ENCODE measurements around the gene B4GAT1.
"Not testable (repeated sequence)": the region's sequence is repeated elsewhere in the genome, so short reads cannot be mapped to it uniquely, and the experiment has no call there.

Gene B4GAT1

DNA sequence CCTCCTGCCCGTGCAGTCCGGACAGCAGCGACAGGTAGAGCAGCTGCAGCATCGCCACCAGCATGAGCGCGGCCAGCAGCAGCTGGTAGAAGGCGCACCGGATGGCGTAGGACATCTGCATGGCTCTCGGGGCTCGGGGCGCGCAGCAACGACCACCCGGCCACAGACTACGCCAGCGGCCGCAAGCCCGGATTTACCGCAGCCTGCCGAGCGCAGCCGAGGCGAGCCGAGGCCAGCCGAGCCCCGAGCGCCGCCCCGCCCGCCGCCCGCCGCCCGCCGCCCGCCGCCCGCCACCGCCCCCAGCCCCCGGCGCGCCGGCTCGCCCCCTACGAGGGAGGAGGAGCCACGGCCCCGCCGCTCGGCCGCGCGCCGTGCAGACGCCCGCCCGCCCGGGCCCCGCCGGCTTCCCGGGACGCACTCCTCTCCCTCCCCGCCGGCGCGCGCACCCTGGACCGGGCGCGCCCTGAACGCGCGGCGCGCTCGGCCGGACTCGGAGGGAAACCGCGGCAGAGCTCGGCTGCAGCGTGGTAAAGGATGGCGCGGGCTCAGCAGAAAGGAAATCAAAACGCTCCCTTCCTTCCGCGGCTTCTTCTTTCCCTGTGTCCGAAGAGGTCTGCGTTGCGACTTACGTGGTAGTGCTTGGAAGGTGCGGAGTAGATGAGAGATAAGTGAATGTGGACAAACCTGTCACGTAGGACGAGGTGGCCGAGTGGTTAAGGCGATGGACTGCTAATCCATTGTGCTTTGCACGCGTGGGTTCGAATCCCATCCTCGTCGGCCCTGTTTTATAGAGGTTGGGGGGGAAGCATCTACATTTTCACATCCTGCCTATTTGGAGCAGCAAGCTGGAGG lies at the start of gene B4GAT1:
TSS of gene B4GAT1 (minus strand) at position 205 of the 852 bp plus-strand sequence. CDS start at position 121, 84 bp downstream.
- peak; percentile 70 for DNase-seq (ENCODE audit: low spot score)

DNA sequence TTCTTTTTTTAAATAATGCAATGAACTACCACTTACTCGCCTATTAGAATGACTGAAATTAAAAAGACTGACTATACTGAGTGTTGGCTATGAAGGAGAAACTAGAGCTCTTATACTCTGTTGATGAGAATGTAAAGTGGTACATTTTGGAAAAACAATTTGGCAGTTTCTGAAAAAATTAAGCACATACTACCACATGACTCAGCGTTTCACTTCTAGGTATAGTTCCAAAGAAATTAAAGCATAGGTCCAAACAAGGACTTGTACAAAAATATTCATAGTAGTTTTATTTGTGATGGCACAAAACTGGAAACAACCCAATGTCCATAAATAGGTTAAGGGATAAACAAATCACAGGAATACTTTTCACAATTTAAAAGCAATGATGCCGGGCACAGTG lies 46.5 kb upstream of the B4GAT1 start:
- DNase-seq (ENCODE audit: low spot score) = no peak

DNA sequence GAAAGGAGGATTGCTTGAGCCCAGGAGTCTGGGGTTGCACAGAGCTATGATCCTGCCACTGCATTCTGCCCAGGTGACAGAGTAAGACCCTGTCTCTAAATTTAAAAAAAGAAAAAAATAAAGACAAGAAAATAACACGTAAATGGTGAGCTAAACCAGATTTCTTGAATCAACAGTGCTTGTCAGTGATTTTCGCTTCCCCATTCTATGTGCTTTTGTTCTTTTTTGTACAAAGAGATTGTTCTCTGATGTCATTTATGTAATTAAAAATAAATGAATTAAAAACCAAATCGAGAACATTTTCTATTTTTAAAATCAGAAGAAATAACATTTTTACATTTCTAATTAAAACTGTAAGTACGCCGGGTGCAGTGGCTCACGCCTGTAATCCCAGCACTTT lies 43.9 kb upstream of the B4GAT1 start:
- DNase-seq (ENCODE audit: low spot score) = no peak

DNA sequence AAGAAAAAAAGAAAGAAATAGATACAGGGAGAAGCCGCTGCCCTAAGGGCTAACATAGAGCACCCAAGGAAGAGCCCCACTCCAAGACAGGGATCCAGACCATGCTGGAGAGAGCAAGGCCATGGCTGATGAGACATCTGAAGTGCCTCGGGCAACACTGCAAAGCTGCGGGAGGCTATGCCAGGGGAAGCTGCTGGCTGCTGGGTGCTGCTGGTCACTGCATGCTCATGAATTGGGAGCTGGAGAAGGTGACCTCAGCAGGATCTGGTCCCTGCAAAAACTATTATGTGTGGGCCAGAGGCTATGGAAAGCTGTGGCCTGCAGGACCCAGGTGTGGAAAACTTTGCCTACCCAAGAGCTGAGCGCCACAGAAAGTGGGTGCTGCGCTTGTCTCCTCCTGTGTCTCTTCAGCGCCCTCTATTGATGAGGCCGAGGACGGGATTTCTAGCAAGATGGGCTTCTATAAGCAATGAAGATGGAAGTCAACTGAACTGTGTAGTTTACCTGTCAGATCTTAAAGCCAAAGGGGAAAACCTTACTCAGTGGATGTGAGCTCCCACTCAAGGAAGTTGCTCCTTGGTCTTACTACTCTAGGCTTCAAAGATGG lies 41.5 kb upstream of the B4GAT1 start:
- peak; percentile 64 for DNase-seq (ENCODE audit: low spot score)

DNA sequence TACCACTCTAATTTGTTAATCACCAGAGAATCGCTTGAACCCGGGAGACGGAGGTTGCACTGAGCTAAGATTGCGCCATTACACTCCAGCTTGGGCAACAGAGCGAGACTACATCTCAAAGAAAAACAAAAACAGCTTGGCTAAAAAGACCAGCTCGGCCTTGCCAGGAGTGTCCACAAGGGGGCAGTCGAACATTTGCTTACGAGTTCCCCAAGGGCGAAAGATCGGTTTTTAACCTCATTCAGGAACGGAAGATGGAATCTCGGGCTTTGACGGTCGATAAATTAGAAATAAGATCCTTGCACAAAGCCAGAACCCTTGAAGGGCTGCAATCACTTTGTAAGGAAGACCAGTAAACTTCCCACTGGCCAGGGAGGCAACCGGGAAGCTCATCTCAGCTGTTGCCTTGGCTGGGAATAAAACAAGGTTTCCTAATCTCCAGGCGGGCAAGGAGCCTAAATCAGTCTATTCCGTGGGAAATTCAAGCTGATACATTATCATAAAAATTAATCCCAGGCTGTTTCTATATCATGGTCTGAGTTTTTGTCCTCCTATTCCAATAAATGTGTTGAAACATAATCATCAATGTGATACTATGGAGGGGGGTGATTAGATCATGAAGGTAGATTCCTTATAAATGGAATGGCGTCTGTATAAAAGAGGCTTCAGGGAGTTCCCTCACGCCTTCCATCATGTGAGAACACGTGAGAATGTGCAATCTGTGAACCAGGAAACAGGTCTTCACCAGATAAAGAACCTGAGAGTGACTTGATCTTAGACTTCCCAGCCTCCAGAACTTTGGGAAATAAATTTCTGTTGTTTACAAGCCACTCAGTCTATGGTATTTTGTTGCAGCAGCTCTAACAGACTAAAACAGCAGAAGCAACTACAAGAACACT lies 39.0 kb upstream of the B4GAT1 start:
- peak; percentile 59 for DNase-seq (ENCODE audit: low spot score)

DNA sequence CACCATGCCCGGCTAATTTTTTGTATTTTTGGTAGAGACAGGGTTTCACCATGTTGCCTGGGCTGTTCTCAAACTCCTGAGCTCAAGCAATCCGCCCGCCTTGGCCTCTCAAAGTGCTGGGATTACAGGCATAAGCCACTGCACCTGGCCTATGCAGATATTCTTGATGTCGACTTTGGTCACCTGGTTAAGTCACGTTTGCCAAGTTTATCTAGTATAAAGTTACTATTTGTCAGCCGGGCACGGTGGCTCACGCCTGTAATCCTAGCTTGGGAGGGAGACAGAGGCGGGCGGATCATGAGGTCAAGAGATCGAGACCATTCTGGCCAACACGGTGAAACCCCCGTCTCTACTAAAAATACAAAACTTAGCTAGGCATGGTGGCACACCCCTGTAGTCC lies 36.9 kb upstream of the B4GAT1 start:
- DNase-seq (ENCODE audit: low spot score) = not testable (repeated sequence)

DNA sequence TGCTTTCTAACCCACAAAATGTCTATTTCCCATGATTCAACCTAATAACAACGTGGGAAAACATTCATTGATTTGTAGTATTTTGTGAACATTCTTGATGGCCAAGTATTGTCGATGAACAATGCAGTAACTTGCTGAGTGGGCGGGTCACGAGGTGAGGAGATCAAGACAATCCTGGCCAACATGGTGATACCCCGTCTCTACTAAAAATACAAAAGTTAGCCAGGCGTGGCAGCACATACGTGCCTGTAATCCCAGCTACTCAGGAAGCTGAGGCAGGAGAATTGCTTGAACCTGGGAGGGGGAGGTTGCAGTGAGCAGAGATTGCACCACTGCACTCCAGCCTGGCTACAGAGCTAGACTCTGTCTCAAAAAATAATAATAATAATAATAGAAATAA lies 32.8 kb upstream of the B4GAT1 start:
- not testable (repeated sequence) for DNase-seq (ENCODE audit: low spot score)

DNA sequence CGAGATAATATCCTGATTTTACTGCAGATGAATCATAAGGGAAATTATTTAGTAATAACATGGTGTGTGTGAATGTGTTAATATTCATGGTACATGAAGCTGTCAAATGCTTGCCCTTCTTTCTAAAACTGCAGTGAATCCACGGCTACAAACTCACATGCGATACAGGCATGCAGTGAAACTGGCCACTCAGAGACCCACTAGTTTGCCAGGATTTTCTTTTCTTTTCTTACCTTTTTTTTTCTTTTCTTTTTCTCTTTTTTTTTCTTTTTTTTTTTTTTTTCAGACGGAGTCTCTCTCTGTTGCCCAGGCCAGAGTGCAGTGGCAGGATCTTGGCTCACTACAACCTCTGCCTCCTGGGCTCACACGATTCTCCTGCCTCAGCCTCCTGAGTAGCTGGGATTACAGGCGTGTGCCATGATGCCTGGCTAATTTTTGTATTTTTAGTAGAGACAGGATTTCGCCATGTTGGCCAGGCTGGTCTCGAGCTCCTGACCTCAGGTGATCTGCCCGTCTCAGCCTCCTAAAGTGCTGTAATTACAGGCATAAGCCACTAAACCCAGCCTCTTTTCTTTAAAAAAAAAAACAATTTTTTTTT lies 26.4 kb upstream of the B4GAT1 start:
- not testable (repeated sequence) for DNase-seq (ENCODE audit: low spot score)

DNA sequence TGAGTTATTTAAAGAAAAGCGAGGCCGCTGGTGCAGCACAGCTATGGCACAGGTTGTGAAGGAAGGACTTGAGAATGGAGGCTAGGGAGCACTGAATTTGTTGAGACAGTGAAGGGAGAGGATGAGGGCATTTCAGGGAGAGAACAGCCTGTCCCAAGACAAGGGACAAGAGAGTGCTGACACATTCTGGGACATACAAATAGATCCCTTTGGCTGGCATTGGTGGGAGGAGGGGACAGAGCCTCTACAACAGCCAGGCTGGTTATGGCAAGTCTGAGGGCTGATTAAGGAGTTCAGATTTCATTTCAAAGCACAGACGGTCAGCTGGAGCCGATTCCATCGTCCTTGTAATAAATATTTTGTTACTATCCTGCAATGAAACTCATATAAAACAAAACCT lies 25.8 kb upstream of the B4GAT1 start:
- no peak for DNase-seq (ENCODE audit: low spot score)

DNA sequence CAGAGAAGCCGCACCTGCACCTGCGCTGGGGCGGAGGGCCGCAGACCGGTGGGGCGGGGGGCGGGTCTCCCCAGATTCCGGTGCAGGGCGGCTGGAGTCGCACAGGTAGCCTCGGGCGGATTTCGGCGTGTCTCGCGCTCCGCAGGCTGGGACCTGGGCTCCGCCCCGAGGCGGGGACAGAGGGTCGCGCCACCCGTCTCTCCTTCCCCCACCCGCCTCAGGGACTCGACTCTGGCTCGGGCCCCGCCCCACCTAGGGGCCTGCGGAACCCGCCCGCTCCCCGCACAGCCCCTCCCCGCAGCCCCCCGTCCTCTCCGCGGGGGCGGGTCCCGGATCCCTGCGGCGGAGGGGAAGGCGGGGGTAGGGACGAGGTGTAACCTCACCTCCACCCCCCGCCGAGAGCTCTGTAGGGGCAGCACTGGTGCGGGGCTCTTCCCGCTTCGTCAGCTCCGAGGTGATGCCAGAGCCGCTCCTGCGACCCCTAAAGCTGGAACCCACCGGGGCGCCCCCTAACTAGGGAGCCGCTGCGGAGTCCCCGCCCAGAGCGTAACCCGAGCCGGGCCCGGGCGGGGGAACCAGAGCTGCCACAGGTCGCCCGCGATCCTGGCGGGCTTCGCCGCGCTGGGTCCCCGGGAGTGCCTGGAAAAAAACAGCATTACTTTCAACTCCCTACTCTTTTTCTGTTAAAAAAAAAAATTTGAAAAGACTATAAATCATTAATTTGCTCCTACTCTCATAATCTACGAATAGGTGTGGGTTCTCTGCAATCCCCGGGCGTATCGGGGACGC lies 24.4 kb upstream of the B4GAT1 start, which contains the start of gene SLC29A2:
TSS of gene SLC29A2 (minus strand) at position 134 of the 789 bp plus-strand sequence. CDS start 169 bp downstream, outside the sequence.
- DNase-seq (ENCODE audit: low spot score) = peak; percentile 41

DNA sequence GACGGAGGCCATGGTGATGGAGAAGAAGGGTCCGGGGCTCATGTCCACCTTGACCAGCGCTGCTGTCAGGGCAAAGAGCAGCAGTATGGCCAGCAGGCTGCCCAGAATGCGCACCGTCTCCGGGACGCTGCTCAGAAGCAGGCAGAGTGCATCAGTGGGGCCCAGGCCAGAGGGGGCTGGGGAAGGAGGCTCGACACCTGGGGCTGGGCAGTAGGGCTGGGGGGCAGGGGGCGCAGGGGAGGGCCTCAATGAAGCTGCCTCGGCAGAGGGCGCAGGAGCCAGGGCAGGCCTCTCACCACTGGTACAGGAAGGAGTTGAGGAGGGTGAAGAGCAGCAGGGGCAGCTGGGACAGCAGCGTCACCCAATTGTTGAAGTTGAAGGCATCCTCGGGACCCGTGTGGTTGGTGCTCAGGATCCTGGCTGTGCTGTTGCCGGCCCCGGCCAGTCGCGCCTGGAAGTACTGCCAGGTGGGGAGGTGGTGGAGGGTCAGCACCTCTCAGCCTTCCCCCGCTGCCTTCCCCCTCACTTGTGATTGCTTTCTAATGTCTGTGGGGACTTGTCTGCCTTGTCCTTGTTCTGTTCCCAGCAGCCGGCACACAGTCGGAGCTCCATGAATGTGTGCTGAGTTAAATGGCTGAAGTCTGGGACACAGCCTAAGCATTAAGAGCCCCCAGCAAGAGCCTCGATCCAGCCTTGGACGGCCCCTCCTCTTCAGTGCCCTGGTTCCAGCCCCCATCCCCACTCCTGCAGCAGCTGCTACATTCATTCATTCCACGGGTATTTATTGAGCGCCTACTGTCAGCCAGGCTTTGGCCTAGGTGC lies 21.9 kb upstream of the B4GAT1 start:
- no peak for DNase-seq (ENCODE audit: low spot score)

DNA sequence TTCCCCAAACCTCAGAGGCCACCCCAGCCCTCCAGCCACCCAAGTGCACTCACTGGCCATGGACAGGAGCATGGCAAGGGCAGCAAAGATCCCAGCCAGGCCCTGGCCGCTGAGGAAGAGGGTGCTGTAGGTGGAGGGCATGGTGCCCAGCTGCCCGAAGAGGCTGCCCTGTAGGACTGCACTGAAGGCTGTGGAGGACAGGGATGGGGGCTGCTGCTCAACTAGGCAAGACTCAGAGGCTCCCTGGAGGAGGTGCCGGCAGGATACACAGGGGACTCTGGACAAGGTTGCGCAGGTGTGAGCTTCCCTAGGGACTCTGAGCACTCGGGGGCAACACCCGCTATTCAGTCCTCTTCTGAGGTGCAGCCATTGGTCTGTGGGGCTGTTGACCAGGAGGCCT lies 21.1 kb upstream of the B4GAT1 start:
- DNase-seq (ENCODE audit: low spot score) = no peak

DNA sequence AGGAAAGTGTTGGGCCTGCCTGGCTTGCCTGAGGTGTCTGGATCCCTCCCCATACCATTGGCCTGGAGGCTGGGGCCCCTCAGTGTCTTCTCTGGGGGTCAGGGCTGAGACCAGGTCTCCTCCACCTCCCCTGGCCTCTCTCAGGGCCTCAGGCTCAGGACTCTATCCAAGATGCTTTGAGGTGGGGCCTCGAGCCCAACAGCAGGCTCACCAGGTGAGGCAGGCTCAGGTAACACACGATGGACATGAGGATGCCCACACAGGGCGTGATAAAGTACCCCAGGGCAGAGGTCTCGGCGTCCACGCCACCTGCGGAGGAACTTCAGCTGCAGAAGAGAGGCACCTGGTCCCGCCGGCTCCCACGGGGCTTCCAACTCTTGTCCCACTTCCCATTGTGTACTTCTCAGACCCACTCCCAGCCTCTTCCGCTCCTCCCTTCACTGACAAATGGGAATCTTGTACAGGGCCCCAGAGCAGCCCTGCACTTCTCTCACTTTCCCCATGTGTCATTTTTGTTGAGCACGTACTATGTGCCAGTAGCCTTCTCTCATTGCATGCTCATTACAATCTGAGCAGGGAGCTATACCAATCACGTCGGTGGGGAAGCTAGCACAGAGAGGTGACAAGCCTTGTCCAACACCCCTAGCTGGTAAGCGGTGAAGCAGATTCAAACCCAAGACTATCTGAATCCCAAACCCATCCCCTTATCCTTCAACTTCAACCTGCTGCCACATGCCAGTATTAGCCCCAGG lies 20.3 kb upstream of the B4GAT1 start:
- DNase-seq (ENCODE audit: low spot score) = no peak

DNA sequence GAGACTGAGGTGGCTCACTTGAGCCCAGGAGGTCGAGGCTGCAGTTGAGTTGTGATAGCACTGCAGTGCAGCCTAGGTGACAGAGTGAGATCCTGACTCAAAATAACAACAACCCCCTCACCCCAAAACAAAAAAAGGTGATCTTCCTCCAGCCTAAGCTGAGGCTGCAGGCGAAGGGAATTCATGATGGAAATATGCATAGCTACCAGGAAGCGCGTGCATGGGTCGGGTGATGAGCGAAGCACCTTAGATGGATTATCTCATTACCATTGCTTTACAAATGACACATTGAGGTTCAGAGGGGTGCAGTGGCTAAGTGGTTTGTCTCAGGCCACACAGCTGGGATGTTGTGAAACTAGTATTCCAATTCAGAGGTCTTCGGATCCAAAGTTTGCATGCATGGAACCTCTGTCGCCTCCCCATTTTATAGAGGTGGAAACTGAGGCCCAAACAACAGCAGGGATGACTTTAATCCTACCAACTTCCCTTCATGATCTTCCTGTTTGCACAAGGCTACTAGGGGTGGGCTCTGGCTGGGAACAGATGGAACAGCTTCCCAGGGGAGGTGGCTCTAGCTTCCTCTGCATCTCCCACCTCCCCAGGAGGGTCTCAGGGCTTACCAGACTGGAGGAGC lies 19.5 kb upstream of the B4GAT1 start:
- DNase-seq (ENCODE audit: low spot score) = no peak

DNA sequence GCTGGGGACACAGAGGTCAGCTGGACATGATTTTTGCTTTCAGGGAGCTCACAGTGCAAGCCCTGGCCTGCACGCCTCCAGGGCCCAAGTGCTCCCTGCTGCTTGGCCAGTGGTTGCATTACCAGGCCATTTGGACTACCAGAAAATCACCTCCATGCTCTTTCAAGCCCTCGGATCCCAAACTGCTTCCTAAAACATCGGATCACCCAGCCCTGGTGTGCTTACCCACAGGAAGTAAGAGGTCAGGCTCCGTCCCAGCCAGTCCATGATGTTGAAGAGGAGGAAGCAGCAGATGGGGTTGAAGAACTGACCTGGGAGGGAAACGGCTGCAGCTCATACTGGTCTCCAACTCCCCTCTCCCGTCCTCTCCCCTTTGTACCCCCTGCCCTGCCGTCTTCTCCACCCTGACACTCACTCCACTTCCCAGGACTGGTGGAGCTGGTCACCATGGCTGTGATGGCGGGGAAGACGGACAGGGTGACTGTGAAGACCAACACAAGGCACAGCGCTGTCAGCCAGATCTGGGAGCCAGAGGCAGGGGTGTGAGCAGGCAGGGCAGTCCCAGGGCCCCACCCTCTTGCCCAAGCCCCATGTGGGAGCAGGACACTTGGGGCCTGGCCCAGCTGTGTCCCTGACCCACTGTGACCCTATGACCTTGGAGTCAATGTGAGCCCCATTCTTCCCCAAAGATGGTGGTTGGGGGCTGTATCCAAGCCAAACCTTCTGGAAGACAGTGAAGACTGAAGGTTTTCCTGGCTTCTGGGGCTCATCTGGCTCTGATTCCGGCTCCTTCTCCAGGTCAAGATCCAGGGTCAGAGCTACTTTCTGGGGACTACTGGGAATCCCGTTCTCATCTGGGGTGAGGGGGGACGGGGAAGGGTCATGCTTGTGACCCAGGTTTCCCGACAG lies 18.5 kb upstream of the B4GAT1 start:
- DNase-seq (ENCODE audit: low spot score) = no peak

DNA sequence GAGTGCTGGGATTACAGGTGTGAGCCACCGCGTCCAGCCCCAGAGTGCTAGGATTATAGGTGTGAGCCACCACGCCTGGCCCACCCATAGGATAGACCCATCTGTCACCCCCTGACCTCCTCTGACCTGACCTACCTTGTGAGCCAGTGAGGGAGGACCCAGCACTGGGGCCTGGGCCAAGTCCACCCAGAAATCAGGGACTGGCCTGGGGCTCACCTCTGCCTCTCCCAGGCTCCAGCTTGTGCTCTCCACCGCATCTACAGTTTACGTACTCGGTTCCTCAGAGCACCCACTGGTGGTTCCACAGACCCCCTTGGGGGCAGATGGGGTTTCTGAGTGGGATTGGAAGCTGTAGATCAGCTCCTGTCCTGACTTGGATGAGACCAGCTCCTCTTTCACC lies 17.7 kb upstream of the B4GAT1 start:
- DNase-seq (ENCODE audit: low spot score) = no peak

DNA sequence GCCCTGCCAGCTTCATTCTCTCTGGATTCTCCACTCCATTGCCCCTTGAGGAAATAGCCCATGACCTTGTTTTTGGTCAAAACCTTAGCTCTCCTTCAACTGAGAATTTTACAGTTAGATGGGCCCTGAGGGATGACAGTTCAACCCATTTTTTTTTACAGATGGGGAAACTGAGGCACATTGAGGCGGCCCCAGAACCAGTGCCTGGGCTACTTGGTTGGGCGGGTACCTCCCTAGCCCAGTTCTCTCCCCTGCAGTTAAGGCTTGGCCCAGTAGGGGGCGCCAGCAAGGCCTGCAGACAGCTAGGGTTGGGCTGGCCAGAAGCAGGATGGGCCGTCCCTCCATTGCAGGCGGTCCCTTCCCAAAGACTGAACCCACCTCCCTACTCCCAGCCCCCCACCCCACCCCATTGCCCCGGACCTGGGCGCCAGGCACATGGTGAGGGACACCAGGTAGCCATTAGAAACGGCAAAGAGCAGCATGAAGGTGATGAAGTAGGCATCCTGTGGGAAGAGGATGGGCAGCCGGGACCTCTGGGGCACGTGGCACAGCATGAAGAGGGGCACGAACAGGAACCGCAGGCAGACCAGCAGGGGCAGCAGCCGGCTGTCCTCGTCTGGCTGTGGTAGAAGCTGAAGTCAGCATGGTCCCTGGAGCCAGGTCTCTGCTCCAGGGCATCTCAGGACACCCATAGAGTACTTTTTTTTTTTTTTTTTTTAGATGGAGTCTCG lies 16.5 kb upstream of the B4GAT1 start:
- DNase-seq (ENCODE audit: low spot score) = peak; percentile 72
